HG03432 (cell line): ENCODE data around the gene PDE4D.

Experiments
- ATAC-seq: cut with Tn5 transposase; IDR thresholded peaks from one replicate; pipeline ENCODE4 v1.9.1; 2021; ENCODE audit warnings: mild to moderate bottlenecking, moderate library complexity; ENCODE audit not compliant: unreplicated experiment

PDE4D gene

GRCh38 chr5:59037941-59038797 lies 855.4 kb downstream of the PDE4D start:
- ATAC-seq, result no peak

GRCh38 chr5:59037453-59037852 lies 856.1 kb downstream of the PDE4D start:
- no peak for ATAC-seq

- ATAC-seq, result no peak
Measured at GRCh38 chr5:59037041-59037440, 856.5 kb downstream of the PDE4D start.

GRCh38 chr5:59036274-59036961 lies 857.1 kb downstream of the PDE4D start:
- no peak for ATAC-seq

GRCh38 chr5:59035681-59036080 lies 857.8 kb downstream of the PDE4D start:
- ATAC-seq, result no peak

- ATAC-seq, result peak; percentile 46
Measured at GRCh38 chr5:59034498-59035186, 858.9 kb downstream of the PDE4D start.

GRCh38 chr5:59027145-59027907 lies 866.2 kb downstream of the PDE4D start:
- no peak for ATAC-seq

- no peak for ATAC-seq
Measured at GRCh38 chr5:59025734-59026133, 867.8 kb downstream of the PDE4D start.

- no peak for ATAC-seq
Measured at GRCh38 chr5:59021837-59022514, 871.5 kb downstream of the PDE4D start.

- ATAC-seq, result no peak
Measured at GRCh38 chr5:59021286-59021673, 872.2 kb downstream of the PDE4D start.

- ATAC-seq, result no peak
Measured at GRCh38 chr5:59020611-59021285, 872.8 kb downstream of the PDE4D start.

GRCh38 chr5:59019078-59019477 lies 874.4 kb downstream of the PDE4D start:
- ATAC-seq, result no peak

- ATAC-seq, result no peak
Measured at GRCh38 chr5:59016925-59017324, 876.6 kb downstream of the PDE4D start.

GRCh38 chr5:59008816-59009473 lies 884.6 kb downstream of the PDE4D start:
- no peak for ATAC-seq

- no peak for ATAC-seq
Measured at GRCh38 chr5:59007460-59008063, 886.0 kb downstream of the PDE4D start.

- no peak for ATAC-seq
Measured at GRCh38 chr5:59005934-59006701, 887.4 kb downstream of the PDE4D start.

- no peak for ATAC-seq
Measured at GRCh38 chr5:59003641-59004040, 889.9 kb downstream of the PDE4D start.

- no peak for ATAC-seq
Measured at GRCh38 chr5:59003124-59003523, 890.4 kb downstream of the PDE4D start.
